K562 (cell line): Measurements from ENCODE around the gene CYSTM1. TPM values are rescaled to one million over a fixed set of nuclear protein-coding genes. Genes with fewer than 3 reads are reported as not detected.

Experiments
- CEBPG ChIP-seq, 3 experiments: fragments of 200-800 bp in 1 of 3; sonication (Bioruptor generic) in 1 of 3; sonication (generic) in 1 of 3; formaldehyde crosslinking in 1 of 3; IDR thresholded peaks in 2 of 3; conservative IDR thresholded peaks in 1 of 3; 2 replicates each; pipeline versions ENCODE4 v1.6.1 to v1.8.0; 2016 to 2022; ENCODE audit warnings: missing compliant biosample characterization in 2 of 3, missing genetic modification characterization in 2 of 3, mild to moderate bottlenecking in 1 of 3, missing genetic modification reagents in 1 of 3
- CSDE1 ChIP-seq, 2 experiments: fragments of 450-650 bp; IDR thresholded peaks; 2 replicates each; pipeline ENCODE4 v1.6.1; 2016; ENCODE audit warnings: mild to moderate bottlenecking in 1 of 2
- CTBP1 ChIP-seq: fragments of 450-650 bp; IDR thresholded peaks from 2 replicates; pipeline ENCODE4 v1.6.1; 2016; ENCODE audit warnings: borderline replicate concordance
- EP300 ChIP-seq: IDR thresholded peaks from 2 replicates; pipeline ENCODE4 v1.6.1; 2012; ENCODE audit warnings: low read length, improper control_type of control experiment
- NR2C2 ChIP-seq, 2 experiments: fragments of 200-800 bp in 1 of 2; sonication (Bioruptor generic) in 1 of 2; sonication (generic) in 1 of 2; formaldehyde crosslinking in 1 of 2; IDR thresholded peaks; 2 replicates each; pipeline versions ENCODE4 v1.6.1 to v1.8.0; 2016 to 2022; ENCODE audit warnings: mild to moderate bottlenecking in 1 of 2, missing compliant biosample characterization in 1 of 2, missing genetic modification characterization in 1 of 2, missing genetic modification reagents in 1 of 2
- PCBP1 ChIP-seq: fragments of 200-400 bp; formaldehyde crosslinking; IDR thresholded peaks from 2 replicates; pipeline ENCODE4 v1.6.1; 2018; ENCODE audit warnings: mild to moderate bottlenecking, low read depth, low read length; ENCODE audit not compliant: poor library complexity, severe bottlenecking
- PYGO2 ChIP-seq: fragments of 450-650 bp; IDR thresholded peaks from 2 replicates; pipeline ENCODE4 v1.6.1; 2016; ENCODE audit warnings: mild to moderate bottlenecking, missing genetic modification characterization, moderate library complexity, missing compliant biosample characterization
- RAD21 ChIP-seq, 2 experiments: fragments of 250-450 bp in 1 of 2; fragments of 450-650 bp in 1 of 2; sonication (Bioruptor Pico) in 1 of 2; formaldehyde crosslinking in 1 of 2; IDR thresholded peaks in 1 of 2; conservative IDR thresholded peaks in 1 of 2; 2 replicates each; pipeline versions ENCODE4 v1.4.0 to v1.8.0; 2020 to 2022; ENCODE audit warnings: mild to moderate bottlenecking in 2 of 2, moderate library complexity in 1 of 2
- RBM14 ChIP-seq: fragments of 200-400 bp; formaldehyde crosslinking; IDR thresholded peaks from 2 replicates; pipeline ENCODE4 v1.6.1; 2018; ENCODE audit warnings: low read depth, mild to moderate bottlenecking, low read length, moderate library complexity, borderline replicate concordance; ENCODE audit not compliant: insufficient read depth
- TAF9B ChIP-seq: fragments of 450-650 bp; IDR thresholded peaks from 2 replicates; pipeline ENCODE4 v1.6.1; 2018; ENCODE audit warnings: mild to moderate bottlenecking; ENCODE audit not compliant: partially characterized antibody
- ZBED1 ChIP-seq: IDR thresholded peaks from 2 replicates; pipeline ENCODE4 v1.6.1; 2014
- ZNF224 ChIP-seq: sonication (generic); formaldehyde crosslinking; IDR thresholded peaks from 2 replicates; pipeline ENCODE4 v1.8.0; 2022; ENCODE audit warnings: mild to moderate bottlenecking, missing genetic modification reagents
- ZNF398 ChIP-seq: fragments of 250-450 bp; sonication (Bioruptor Pico); IDR thresholded peaks from 2 replicates; pipeline ENCODE4 v1.8.0; 2021; ENCODE audit warnings: moderate library complexity, mild to moderate bottlenecking, inconsistent platforms
- ZNF707 ChIP-seq: fragments of 250-450 bp; sonication (Bioruptor Pico); conservative IDR thresholded peaks from 2 replicates; pipeline ENCODE4 v1.8.0; 2022; ENCODE audit warnings: inconsistent platforms, mild to moderate bottlenecking, moderate library complexity
- ZNF75A ChIP-seq: fragments of 450-650 bp; formaldehyde crosslinking; IDR thresholded peaks from 2 replicates; pipeline ENCODE4 v1.4.0; 2020; ENCODE audit warnings: mild to moderate bottlenecking
- polyA plus RNA-seq, 8 experiments: library from polyadenylated mRNA; depleted of rRNA in 4 of 8; stranded (reverse) in 5 of 8; unstranded in 3 of 8; fragments of >200 nt; fragmentation: Nextera tagmentation in 2 of 8; fragmentation: Illumina TruSeq in 1 of 8; extraction: Ambion mirVana in 2 of 8; extraction: Trizol in 1 of 8; gene quantifications; 2 replicates each; pipeline versions ENCODE4 v1.2.1 to v1.2.3, GENCODE V29; 2011 to 2014; ENCODE audit warnings: inconsistent platforms in 1 of 8, missing spikeins in 1 of 8
- total RNA-seq, 7 experiments: library from RNA; depleted of rRNA in 6 of 7; stranded (reverse); fragments of >200 nt in 6 of 7; fragmentation: Illumina TruSeq in 2 of 7; extraction: Trizol in 2 of 7; gene quantifications; 2 replicates each; pipeline versions ENCODE4 v1.2.1 to v1.2.3, GENCODE V29; 2011 to 2021; ENCODE audit warnings: low replicate concordance in 1 of 7
- TF ChIP-seq, protein P1 (sequence below): fragments of 250-450 bp; sonication (Bioruptor Pico); IDR thresholded peaks from 2 replicates; pipeline ENCODE4 v1.5.0; 2021
- TF ChIP-seq, protein P2 (sequence below): fragments of 450-650 bp; formaldehyde crosslinking; IDR thresholded peaks from 2 replicates; pipeline ENCODE4 v1.4.0; 2020; ENCODE audit warnings: mild to moderate bottlenecking, mixed read lengths
- TF ChIP-seq, protein P3 (sequence below): sonication (generic); formaldehyde crosslinking; IDR thresholded peaks from 2 replicates; pipeline ENCODE4 v1.9.0; 2022; ENCODE audit warnings: mild to moderate bottlenecking, missing genetic modification reagents

Gene CYSTM1
- total and polyA plus RNA-seq, 9 of the 15 experiments (the other 6 are each of a cell fraction or from before 2014, with no cell fraction given): 76.1 to 422 (median 108) TPM

GRCh38 chr5:140261403-140262171 lies 86.6 kb downstream of the CYSTM1 start (continued):
- no peak for TF ChIP-seq ZNF398 (CRISPR knock-in tag)
- TF ChIP-seq RBM14: no peak
- TF ChIP-seq CEBPG (CRISPR knock-in tag; IDR thresholded peaks at IDR 0.05): peak; percentile 45; the same call in 1 of the 2 replicates
- TF ChIP-seq CEBPG (tag; conservative IDR thresholded peaks at IDR 0.05 in 1 of 2, IDR thresholded peaks at IDR 0.05 in 1 of 2): peak; percentile 33 to 81; a peak in 3 of 4 replicates
- no peak for TF ChIP-seq CSDE1 (IDR thresholded peaks at IDR 0.05)
- no peak for TF ChIP-seq NR2C2 (CRISPR knock-in tag; IDR thresholded peaks at IDR 0.05)
- peak; percentile 53; the same call in 1 of the 2 replicates for TF ChIP-seq NR2C2 (tag; IDR thresholded peaks at IDR 0.05)
- TF ChIP-seq, protein P1, sequence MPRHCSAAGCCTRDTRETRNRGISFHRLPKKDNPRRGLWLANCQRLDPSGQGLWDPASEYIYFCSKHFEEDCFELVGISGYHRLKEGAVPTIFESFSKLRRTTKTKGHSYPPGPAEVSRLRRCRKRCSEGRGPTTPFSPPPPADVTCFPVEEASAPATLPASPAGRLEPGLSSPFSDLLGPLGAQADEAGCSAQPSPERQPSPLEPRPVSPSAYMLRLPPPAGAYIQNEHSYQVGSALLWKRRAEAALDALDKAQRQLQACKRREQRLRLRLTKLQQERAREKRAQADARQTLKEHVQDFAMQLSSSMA: no peak
- TF ChIP-seq, protein P2, sequence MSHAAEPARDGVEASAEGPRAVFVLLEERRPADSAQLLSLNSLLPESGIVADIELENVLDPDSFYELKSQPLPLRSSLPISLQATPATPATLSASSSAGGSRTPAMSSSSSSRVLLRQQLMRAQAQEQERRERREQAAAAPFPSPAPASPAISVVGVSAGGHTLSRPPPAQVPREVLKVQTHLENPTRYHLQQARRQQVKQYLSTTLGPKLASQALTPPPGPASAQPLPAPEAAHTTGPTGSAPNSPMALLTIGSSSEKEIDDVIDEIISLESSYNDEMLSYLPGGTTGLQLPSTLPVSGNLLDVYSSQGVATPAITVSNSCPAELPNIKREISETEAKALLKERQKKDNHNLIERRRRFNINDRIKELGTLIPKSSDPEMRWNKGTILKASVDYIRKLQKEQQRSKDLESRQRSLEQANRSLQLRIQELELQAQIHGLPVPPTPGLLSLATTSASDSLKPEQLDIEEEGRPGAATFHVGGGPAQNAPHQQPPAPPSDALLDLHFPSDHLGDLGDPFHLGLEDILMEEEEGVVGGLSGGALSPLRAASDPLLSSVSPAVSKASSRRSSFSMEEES: no peak
- TF ChIP-seq, protein P3, sequence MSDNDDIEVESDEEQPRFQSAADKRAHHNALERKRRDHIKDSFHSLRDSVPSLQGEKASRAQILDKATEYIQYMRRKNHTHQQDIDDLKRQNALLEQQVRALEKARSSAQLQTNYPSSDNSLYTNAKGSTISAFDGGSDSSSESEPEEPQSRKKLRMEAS (CRISPR knock-in tag): no peak
- no peak for TF ChIP-seq PYGO2 (tag)
- TF ChIP-seq RAD21 (CRISPR knock-in tag; conservative IDR thresholded peaks at IDR 0.05 in 1 of 2, IDR thresholded peaks at IDR 0.05 in 1 of 2): peak in 1 of 2 experiments; percentile 29; a peak in 2 of 4 replicates
- peak; percentile 26; the same call in 1 of the 2 replicates for TF ChIP-seq EP300
- no peak for TF ChIP-seq PCBP1
- TF ChIP-seq CTBP1: no peak; the same call in 1 of the 2 replicates
- TF ChIP-seq ZNF75A (CRISPR knock-in tag): no peak
- TF ChIP-seq ZBED1: no peak
- no peak for TF ChIP-seq ZNF707
- no peak for TF ChIP-seq ZNF224 (CRISPR knock-in tag)
- no peak for TF ChIP-seq TAF9B
